Mesenchymal stem cell (in vitro differentiated cells and primary cell): ENCODE results near the gene TEK.
A peak's percentile ranks its signal among the peaks of the same experiment; 100 is the strongest.

Experiments
- DNase-seq: peaks from one replicate; pipeline ENCODE4 v3.0.0-alpha.2; 2013
- H2AFZ ChIP-seq: one replicate; pipeline ENCODE4 v1.6.1; 2013; ENCODE audit warnings: low read depth, mild to moderate bottlenecking, control low read depth, inconsistent platforms, low read length, moderate library complexity
- H2AK5ac ChIP-seq: 2 replicates; pipeline ENCODE4 v1.6.1; 2013; ENCODE audit warnings: low read length, moderate library complexity, mild to moderate bottlenecking, inconsistent platforms; ENCODE audit not compliant: severe bottlenecking
- H2BK120ac ChIP-seq: one replicate; pipeline ENCODE4 v1.6.1; 2013; ENCODE audit warnings: low read depth, mild to moderate bottlenecking, inconsistent platforms, low read length, moderate library complexity
- H2BK12ac ChIP-seq, 2 experiments: one replicate each; pipeline ENCODE4 v1.6.1; 2013; ENCODE audit warnings: inconsistent platforms in 2 of 2, low read length in 2 of 2, mild to moderate bottlenecking in 2 of 2, moderate library complexity in 2 of 2, control low read depth in 1 of 2
- H2BK15ac ChIP-seq: one replicate; pipeline ENCODE4 v1.6.1; 2013; ENCODE audit warnings: mild to moderate bottlenecking, low read depth, inconsistent platforms; ENCODE audit not compliant: poor library complexity, severe bottlenecking
- H2BK5ac ChIP-seq: 2 replicates; pipeline ENCODE4 v1.6.1; 2013; ENCODE audit warnings: low read depth, mild to moderate bottlenecking, low read length, control low read depth, inconsistent platforms; ENCODE audit not compliant: poor library complexity, severe bottlenecking
- H3K14ac ChIP-seq, 2 experiments: one replicate each; pipeline ENCODE4 v1.6.1; 2013; ENCODE audit warnings: inconsistent platforms in 2 of 2, low read length in 2 of 2, control low read depth in 1 of 2, mild to moderate bottlenecking in 1 of 2, moderate library complexity in 1 of 2
- H3K18ac ChIP-seq, 2 experiments: one replicate each; pipeline ENCODE4 v1.6.1; 2013; ENCODE audit warnings: inconsistent platforms in 2 of 2, low read length in 2 of 2, control low read depth in 1 of 2, low read depth in 1 of 2, mild to moderate bottlenecking in 1 of 2
- H3K23ac ChIP-seq, 2 experiments: one replicate each; pipeline ENCODE4 v1.6.1; 2013; ENCODE audit warnings: inconsistent platforms in 2 of 2, low read length in 2 of 2, mild to moderate bottlenecking in 2 of 2, moderate library complexity in 2 of 2, control low read depth in 1 of 2
- H3K27ac ChIP-seq: 2 replicates; pipeline ENCODE4 v1.5.1; 2013; ENCODE audit warnings: mild to moderate bottlenecking, moderate library complexity, low read length, control low read depth, inconsistent platforms; ENCODE audit not compliant: poor library complexity, severe bottlenecking
- H3K27me3 ChIP-seq, 2 experiments: 2 replicates each; pipeline versions ENCODE4 v1.6.1 to v1.7.0; 2013; ENCODE audit warnings: low read length in 2 of 2, mild to moderate bottlenecking in 2 of 2, moderate library complexity in 2 of 2, control low read depth in 1 of 2, inconsistent platforms in 1 of 2; ENCODE audit not compliant: control insufficient read depth in 1 of 2, insufficient read depth in 1 of 2
- H3K36me3 ChIP-seq, 2 experiments: 2 replicates each; pipeline versions ENCODE4 v1.6.1 to v1.7.0; 2013; ENCODE audit warnings: low read length in 2 of 2, control low read depth in 1 of 2, inconsistent platforms in 1 of 2, low read depth in 1 of 2, mild to moderate bottlenecking in 1 of 2; ENCODE audit not compliant: insufficient read depth in 2 of 2, control insufficient read depth in 1 of 2
- H3K4ac ChIP-seq, 2 experiments: one replicate each; pipeline ENCODE4 v1.6.1; 2013; ENCODE audit warnings: inconsistent platforms in 2 of 2, low read length in 2 of 2, mild to moderate bottlenecking in 2 of 2, moderate library complexity in 2 of 2, control low read depth in 1 of 2, low read depth in 1 of 2
- H3K4me1 ChIP-seq: 2 replicates; pipeline ENCODE4 v1.6.1; 2013; ENCODE audit warnings: low read depth, low read length, control low read depth; ENCODE audit not compliant: control insufficient read depth, insufficient read depth
- H3K4me2 ChIP-seq: 2 replicates; pipeline ENCODE4 v1.6.1; 2013; ENCODE audit warnings: low read length, mild to moderate bottlenecking, inconsistent platforms; ENCODE audit not compliant: poor library complexity, severe bottlenecking
- H3K4me3 ChIP-seq, 2 experiments: 2 replicates each; pipeline versions ENCODE4 v1.5.1 to v1.7.0; 2013; ENCODE audit warnings: low read length in 2 of 2, mild to moderate bottlenecking in 2 of 2, control low read depth in 1 of 2, low read depth in 1 of 2; ENCODE audit not compliant: insufficient read depth in 1 of 2
- H3K79me1 ChIP-seq: replicated peaks from 2 replicates; pipeline ENCODE4 v1.6.1; 2013; ENCODE audit warnings: mild to moderate bottlenecking, control low read depth, low read length, inconsistent platforms; ENCODE audit not compliant: poor library complexity, severe bottlenecking
- H3K9ac ChIP-seq: 2 replicates; pipeline ENCODE4 v1.7.0; 2013; ENCODE audit warnings: mild to moderate bottlenecking, low read length, moderate library complexity
- H3K9me3 ChIP-seq: 2 replicates; pipeline ENCODE4 v1.7.0; 2013; ENCODE audit warnings: mild to moderate bottlenecking, low read length; ENCODE audit not compliant: control insufficient read depth
- H4K8ac ChIP-seq: one replicate; pipeline ENCODE4 v1.6.1; 2013; ENCODE audit warnings: inconsistent platforms, mild to moderate bottlenecking, low read length, moderate library complexity
- H4K91ac ChIP-seq: one replicate; pipeline ENCODE4 v1.6.1; 2013; ENCODE audit warnings: mild to moderate bottlenecking, low read length, inconsistent platforms
- WGBS: methylation state at CpG from one replicate; pipeline ENCODE4 v1.1.7; 2013; ENCODE audit warnings: mixed read lengths; 5-methylcytosine and 5-hydroxymethylcytosine counted together

The TEK gene

DNA sequence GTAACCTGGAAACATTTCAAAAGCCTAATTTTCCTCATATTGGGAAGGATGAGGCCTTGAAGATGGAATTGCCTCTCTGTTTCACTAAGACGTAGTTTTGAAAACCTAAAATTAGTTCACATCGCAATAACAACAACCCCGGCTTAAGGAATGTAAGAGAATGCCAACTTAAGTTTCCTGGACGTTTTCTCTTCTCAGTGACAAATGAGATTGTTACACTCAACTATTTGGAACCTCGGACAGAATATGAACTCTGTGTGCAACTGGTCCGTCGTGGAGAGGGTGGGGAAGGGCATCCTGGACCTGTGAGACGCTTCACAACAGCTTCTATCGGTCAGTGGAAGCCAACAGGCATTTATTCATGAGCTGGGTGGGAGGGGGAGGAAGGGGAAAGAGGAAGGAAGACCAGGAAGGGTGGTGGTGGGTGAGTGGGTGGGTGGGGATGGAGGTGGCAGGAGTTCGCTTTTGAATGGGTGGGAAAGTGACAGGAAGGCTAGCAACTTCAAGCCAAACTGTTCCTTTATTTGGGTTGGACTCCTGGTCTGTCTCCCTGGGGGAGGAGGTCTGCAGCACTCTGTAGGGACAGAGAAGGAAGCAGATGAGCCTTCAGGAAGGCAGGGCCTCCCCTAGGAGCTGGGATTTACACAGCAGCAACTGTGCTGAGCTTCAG lies 83.4 kb downstream of the TEK start:
- no peak for DNase-seq
- Histone ChIP-seq H2AFZ (no peak overlapping the region), H3K4me3 (no peak overlapping the region), H3K4me1 (no peaks in the 10 kb centered on the region), H3K9me3 (no peaks in the 10 kb centered on the region), H2BK15ac (peak overlapping the region; percentile 93), H2BK5ac (no peak overlapping the region), H3K79me1 (no peaks in the 10 kb centered on the region), H3K14ac (peak overlapping the region in 1 of 2 experiments; percentile 75), H4K8ac (peak overlapping the region; percentile 93), H4K91ac (peak overlapping the region; percentile 45), H3K27me3 (no peaks in the 10 kb centered on the region), H3K23ac (no peak overlapping the region), H3K18ac (peak overlapping the region; percentile 66 to 84), H3K27ac (no peak overlapping the region), H3K36me3 (no peaks in the 10 kb centered on the region), H2BK120ac (peak overlapping the region; percentile 27), H2BK12ac (peak overlapping the region; percentile 82 to 97), H3K4ac (peak overlapping the region in 1 of 2 experiments; percentile 59), H3K9ac (no peak overlapping the region), H3K4me2 (no peak overlapping the region), H2AK5ac (no peak overlapping the region)
- 72% methylated on average over 10 of the region's 10 CpGs for WGBS

DNA sequence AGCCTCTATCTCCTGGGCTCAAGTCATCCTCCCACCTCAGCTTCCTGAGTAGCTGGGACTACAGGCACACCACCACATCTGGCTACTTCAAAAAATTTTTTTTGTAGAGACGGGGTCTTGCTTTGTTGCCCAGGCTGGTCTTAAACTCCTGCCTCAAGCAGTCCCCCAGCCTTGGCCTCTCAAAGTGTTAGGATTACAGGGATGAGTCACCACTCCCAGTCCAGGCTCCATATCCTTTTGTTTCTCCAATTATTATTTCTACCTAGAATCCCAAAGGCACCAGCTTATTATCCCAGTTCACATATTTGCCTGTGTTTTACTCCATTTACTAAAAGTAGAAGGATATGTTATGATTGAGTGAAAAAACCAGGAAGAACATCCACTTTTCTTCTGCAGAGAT lies 84.9 kb downstream of the TEK start:
- Histone ChIP-seq H2BK12ac (peak overlapping the region; percentile 67 to 72), H2AK5ac (no peak overlapping the region), H3K9ac (no peak overlapping the region), H3K4me3 (no peak overlapping the region), H3K4me1 (no peaks in the 10 kb centered on the region), H2AFZ (no peak overlapping the region), H4K91ac (no peak overlapping the region), H2BK120ac (no peak overlapping the region), H3K23ac (no peak overlapping the region), H4K8ac (peak overlapping the region; percentile 12), H3K18ac (peak overlapping the region; percentile 14 to 84), H3K36me3 (no peaks in the 10 kb centered on the region), H3K14ac (no peak overlapping the region), H3K9me3 (no peaks in the 10 kb centered on the region), H3K27me3 (no peaks in the 10 kb centered on the region), H3K4ac (peak overlapping the region in 1 of 2 experiments; percentile 82), H3K27ac (no peak overlapping the region), H2BK15ac (no peak overlapping the region), H3K79me1 (no peaks in the 10 kb centered on the region), H2BK5ac (no peak overlapping the region), H3K4me2 (no peak overlapping the region)
- 18% methylated on average over 1 of the region's 1 CpG for WGBS
- DNase-seq: peak; percentile 75

DNA sequence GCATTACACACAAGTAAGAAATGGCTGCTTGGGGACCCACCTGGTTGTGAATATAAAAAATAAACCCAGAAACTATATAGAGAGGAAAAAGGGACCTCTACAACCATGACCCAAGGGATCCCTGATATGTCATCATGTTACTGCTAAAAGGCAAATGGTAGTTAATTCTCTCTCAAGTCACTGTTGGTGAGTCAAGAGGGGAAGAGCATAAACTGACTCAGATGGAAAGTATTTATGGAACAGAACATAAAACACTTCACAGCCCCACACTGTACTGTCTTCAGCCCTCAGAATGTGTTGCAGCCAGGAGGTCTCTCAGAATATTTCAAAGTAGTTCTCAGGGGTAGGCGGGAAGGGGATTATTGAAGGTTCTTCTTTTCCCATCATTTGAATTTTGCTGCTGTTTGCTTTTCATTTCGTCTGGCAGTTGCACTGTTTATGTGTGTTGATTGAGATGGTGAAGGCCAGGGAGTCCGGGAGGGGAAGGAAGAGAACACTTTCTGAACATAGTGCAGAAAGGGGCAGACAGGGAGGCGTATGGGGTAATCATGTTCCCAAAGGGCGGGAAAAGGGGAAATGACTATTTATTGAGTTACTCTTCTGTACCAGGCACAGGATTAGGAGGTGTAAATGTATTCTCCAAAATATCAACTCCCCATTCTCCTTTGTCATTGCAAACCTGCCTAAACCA lies 85.5 kb downstream of the TEK start:
- H3K4me1 ChIP-seq: no peaks in the 10 kb centered on the region
- no peaks in the 10 kb centered on the region for H3K36me3 ChIP-seq
- H2AFZ ChIP-seq: no peak overlapping the region
- H3K27ac ChIP-seq: no peak overlapping the region
- peak overlapping the region; percentile 91 for H4K91ac ChIP-seq
- H3K9me3 ChIP-seq: no peaks in the 10 kb centered on the region
- H4K8ac ChIP-seq: no peak overlapping the region
- peak overlapping the region; percentile 26 to 62 for H3K18ac ChIP-seq
- H2BK5ac ChIP-seq: no peak overlapping the region
- no peak overlapping the region for H2AK5ac ChIP-seq
- peak overlapping the region in 1 of 2 experiments; percentile 2 for H2BK12ac ChIP-seq
- WGBS: 0% methylated on average over 3 of the region's 5 CpGs
- H2BK15ac ChIP-seq: no peak overlapping the region
- no peaks in the 10 kb centered on the region for H3K79me1 ChIP-seq
- no peaks in the 10 kb centered on the region for H3K27me3 ChIP-seq
- H3K4ac ChIP-seq: peak overlapping the region; percentile 46 to 82
- no peak overlapping the region for H3K4me2 ChIP-seq
- no peak overlapping the region for H3K9ac ChIP-seq
- no peak overlapping the region for H3K23ac ChIP-seq
- DNase-seq: peak; percentile 97
- no peak overlapping the region for H3K14ac ChIP-seq
- no peak overlapping the region for H2BK120ac ChIP-seq
- no peak overlapping the region for H3K4me3 ChIP-seq

DNA sequence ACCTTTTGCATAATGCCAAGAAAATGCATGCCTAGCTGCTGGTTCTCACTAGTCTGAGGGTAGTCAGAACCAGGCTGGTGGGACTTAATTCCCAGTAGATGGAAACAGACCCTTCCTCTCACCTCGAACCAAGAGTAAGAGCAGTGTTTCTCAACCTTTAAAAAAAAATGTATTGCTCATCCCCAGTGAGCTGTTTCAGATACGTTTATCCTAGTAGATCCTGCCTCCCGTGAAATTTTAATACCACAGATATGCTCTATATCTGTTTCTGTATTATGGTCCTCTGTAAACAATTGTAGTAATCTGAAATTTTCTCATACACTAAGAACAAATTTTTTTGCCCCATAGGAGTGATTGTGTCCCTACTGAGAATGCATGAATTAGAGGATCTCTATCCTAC lies 86.2 kb downstream of the TEK start:
- no peaks in the 10 kb centered on the region for H3K27me3 ChIP-seq
- no peak overlapping the region for H3K4me3 ChIP-seq
- H3K4me1 ChIP-seq: no peaks in the 10 kb centered on the region
- H3K9ac ChIP-seq: no peak overlapping the region
- peak overlapping the region; percentile 91 for H4K91ac ChIP-seq
- H3K4ac ChIP-seq: peak overlapping the region; percentile 1 to 46
- no peaks in the 10 kb centered on the region for H3K79me1 ChIP-seq
- H3K23ac ChIP-seq: no peak overlapping the region
- no peak for DNase-seq
- no peak overlapping the region for H3K27ac ChIP-seq
- H3K4me2 ChIP-seq: no peak overlapping the region
- WGBS: 38% methylated on average over 2 of the region's 3 CpGs
- H2BK120ac ChIP-seq: no peak overlapping the region
- H3K9me3 ChIP-seq: no peaks in the 10 kb centered on the region
- H2AK5ac ChIP-seq: no peak overlapping the region
- peak overlapping the region; percentile 26 to 62 for H3K18ac ChIP-seq
- H2AFZ ChIP-seq: no peak overlapping the region
- peak overlapping the region; percentile 87 for H4K8ac ChIP-seq
- no peak overlapping the region for H2BK15ac ChIP-seq
- peak overlapping the region in 1 of 2 experiments; percentile 4 for H2BK12ac ChIP-seq
- no peak overlapping the region for H3K14ac ChIP-seq
- H3K36me3 ChIP-seq: no peaks in the 10 kb centered on the region
- H2BK5ac ChIP-seq: no peak overlapping the region
